ENCODE data around the gene KDM4C.

The KDM4C gene

GRCh38 chr9:6870149-6870548 is 112.4 kb downstream of the KDM4C start:
- DNase-seq (ENCODE audit: low read depth, low spot score) = no peak
- H3K36me3 ChIP-seq (ENCODE audit: insufficient read depth, low read length) = no peaks in the 10 kb centered on the region
- H3K9me3 ChIP-seq (ENCODE audit: low read depth, low read length) = no peaks in the 10 kb centered on the region
- H3K4me3 ChIP-seq = no peak overlapping the region
- no peak overlapping the region for H3K9ac ChIP-seq (ENCODE audit: insufficient read length)
- no peak overlapping the region for H3K27ac ChIP-seq
- TF ChIP-seq FOXP2 (optimal IDR thresholded peaks at IDR 0.05; ENCODE audit: control extremely low read depth, extremely low read length, insufficient read depth) (no peak), POLR2AphosphoS5 (IDR thresholded peaks at IDR 0.05; ENCODE audit: borderline replicate concordance, low read depth, low read length) (no peak), EZH2 (IDR thresholded peaks at IDR 0.05) (no peak)

DNA sequence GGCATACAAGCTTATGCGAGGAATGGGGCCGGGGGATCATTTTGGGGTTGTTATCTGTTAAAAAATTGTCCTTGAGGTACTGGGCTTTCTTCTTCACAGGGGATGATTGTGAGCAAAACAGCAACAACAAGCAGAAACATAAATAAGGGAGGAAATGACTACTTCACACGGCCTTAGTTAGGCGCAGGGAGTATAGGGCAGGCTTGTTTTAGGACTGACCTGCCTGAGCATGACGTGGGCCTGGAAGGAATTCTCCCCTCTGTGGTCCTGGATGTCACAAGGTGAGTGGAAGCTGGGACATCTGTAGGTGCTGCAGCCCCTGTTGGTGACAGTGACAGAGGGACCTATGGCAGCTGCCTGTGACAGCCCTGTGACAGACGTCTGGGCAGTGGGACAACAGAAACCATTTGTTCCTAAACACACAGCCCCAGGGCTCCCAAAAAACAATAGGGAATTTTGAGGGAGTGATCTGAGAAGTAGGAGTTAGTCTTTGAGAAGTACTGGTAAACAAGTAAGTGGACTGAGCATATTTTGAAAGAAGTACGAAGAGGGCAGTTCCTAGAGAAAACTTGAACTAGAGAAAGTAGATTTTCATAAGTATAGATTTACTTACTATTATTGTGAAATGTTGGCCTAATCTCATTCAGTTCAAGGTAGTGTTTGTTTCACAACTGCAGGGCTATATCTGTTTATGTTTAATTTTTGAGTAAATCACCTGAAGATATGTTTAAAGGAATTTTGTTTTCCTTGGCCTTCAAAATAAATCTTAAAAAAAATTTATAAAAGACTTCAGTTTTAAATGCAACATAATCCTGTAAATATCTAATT is 113.1 kb downstream of the KDM4C start:
- DNase-seq (ENCODE audit: low read depth, low spot score) = no peak
- Histone ChIP-seq H3K27ac (no peak overlapping the region), H3K4me3 (no peak overlapping the region)

DNA sequence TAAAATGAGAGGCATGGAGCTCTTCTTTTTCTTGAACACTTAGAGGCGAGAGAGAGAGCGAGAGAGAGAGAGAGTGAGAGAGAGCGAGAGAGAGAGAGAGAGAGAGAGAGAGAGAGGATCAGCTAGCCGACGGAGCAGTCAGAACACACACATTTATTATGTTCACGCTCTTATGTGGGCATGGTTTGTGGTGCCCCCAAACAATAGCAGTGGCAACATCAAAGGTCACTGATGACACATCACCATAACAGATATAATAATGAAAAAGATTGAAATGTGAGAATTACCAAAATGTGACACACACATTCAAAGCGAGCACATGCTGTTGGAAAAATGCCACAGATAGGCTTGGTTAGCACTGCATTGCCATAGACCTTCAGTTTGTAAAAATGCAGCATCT is 116.1 kb downstream of the KDM4C start:
- Histone ChIP-seq H3K9ac (ENCODE audit: insufficient read length) (no peak overlapping the region), H3K9me3 (ENCODE audit: low read depth, low read length) (no peaks in the 10 kb centered on the region), H3K27ac (no peak overlapping the region), H3K36me3 (ENCODE audit: insufficient read depth, low read length) (no peaks in the 10 kb centered on the region), H3K4me3 (no peak overlapping the region)
- no peak for TF ChIP-seq FOXP2 (optimal IDR thresholded peaks at IDR 0.05; ENCODE audit: control extremely low read depth, extremely low read length, insufficient read depth)
- TF ChIP-seq POLR2AphosphoS5 (IDR thresholded peaks at IDR 0.05; ENCODE audit: borderline replicate concordance, low read depth, low read length) = no peak
- no peak for DNase-seq (ENCODE audit: low read depth, low spot score)

More for the DNA sequence above, 113.1 kb downstream of the KDM4C start:
- TF ChIP-seq FOXP2 (optimal IDR thresholded peaks at IDR 0.05; ENCODE audit: control extremely low read depth, extremely low read length, insufficient read depth) (no peak), EZH2 (IDR thresholded peaks at IDR 0.05) (no peak), POLR2AphosphoS5 (IDR thresholded peaks at IDR 0.05; ENCODE audit: borderline replicate concordance, low read depth, low read length) (no peak)
- Histone ChIP-seq H3K36me3 (ENCODE audit: insufficient read depth, low read length) (no peaks in the 10 kb centered on the region), H3K9me3 (ENCODE audit: low read depth, low read length) (no peaks in the 10 kb centered on the region), H3K9ac (ENCODE audit: insufficient read length) (no peak overlapping the region)

DNA sequence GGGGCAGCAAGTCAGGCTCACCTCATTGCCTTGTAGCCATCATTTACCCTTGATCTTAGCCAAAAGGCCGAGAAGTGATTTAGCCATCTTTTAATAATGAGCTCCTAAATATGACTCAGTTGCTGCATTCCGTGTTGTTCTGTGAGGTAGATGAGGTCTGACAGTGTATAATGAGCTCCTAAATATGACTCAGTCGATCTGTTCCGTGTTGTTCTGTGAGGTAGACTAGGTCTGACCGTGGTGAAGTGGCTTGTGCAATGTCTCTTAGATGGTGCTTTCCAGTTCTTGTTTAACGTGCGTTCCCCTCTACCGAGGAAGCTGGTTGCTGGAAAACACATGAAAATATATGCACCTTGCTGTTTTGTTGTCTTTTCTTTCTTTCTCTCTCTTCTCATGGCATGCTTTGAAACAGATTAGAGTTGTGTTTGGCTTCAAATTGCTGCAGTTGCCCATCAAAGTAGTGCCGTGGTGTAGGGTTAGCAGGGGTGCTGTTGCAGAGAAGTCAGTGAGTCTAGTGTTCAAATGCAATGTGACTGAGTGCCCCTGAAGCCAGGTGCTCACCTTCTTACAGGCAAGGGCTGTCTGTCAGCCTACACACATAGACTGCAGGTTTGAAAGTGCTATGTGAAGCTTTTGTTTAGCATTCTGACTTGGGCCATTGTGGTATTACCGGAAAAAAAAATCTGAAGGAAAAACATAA is 118.6 kb downstream of the KDM4C start:
- Histone ChIP-seq H3K9me3 (ENCODE audit: low read depth, low read length) (no peaks in the 10 kb centered on the region), H3K27ac (no peak overlapping the region), H3K9ac (ENCODE audit: insufficient read length) (no peak overlapping the region), H3K36me3 (ENCODE audit: insufficient read depth, low read length) (no peaks in the 10 kb centered on the region), H3K4me3 (no peak overlapping the region)
- TF ChIP-seq POLR2AphosphoS5 (IDR thresholded peaks at IDR 0.05; ENCODE audit: borderline replicate concordance, low read depth, low read length) (no peak), EZH2 (IDR thresholded peaks at IDR 0.05) (no peak), FOXP2 (optimal IDR thresholded peaks at IDR 0.05; ENCODE audit: control extremely low read depth, extremely low read length, insufficient read depth) (no peak)
- no peak for DNase-seq (ENCODE audit: low read depth, low spot score)

DNA sequence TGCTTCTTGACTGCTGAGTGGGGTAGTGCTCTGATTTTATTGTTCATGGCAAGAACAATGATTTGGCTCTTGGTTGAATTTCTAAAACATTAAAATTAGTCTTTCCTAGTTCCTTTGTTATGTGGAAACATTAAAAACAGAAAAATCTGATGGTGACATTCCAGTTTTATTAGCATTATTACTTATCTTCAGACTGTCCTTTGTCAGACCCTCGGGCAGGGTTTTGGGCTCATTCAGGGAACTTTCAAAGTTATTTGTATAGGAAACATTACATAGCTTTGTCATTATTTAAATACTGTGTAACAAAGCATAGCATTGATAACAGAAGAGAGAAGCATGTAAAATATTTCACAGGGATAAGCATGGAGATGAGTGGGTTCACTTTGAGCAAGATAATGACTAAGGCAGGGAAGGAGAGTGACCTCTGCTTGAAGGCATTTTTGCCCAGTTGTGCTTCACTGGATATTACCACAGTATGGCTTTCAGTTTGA is 119.9 kb downstream of the KDM4C start:
- no peak for DNase-seq (ENCODE audit: low read depth, low spot score)
- no peaks in the 10 kb centered on the region for H3K9me3 ChIP-seq (ENCODE audit: low read depth, low read length)
- H3K27ac ChIP-seq = no peak overlapping the region

DNA sequence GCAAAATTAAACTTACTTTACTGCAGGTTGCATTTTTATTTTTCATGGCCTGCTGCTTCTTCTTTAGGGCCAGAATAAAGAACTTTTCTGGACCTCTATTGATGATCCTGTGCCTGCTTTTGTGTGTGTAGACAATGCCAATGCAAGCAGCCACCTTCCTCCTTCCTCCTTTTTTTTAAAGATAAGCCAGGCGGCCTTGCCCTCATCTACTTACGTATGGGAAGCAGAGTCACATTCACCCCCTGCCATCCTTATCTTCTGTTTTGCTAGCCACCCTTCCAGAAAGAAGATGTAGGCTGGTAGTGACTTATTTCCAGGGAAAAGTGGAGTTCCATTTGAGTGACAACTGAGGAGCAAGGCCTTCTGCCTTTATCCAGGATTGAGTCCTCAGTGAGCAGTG is 122.9 kb downstream of the KDM4C start:
- DNase-seq (ENCODE audit: low read depth, low spot score) = no peak
- Histone ChIP-seq H3K9me3 (ENCODE audit: low read depth, low read length) (no peaks in the 10 kb centered on the region), H3K9ac (ENCODE audit: insufficient read length) (no peak overlapping the region), H3K27ac (no peak overlapping the region), H3K36me3 (ENCODE audit: insufficient read depth, low read length) (no peaks in the 10 kb centered on the region), H3K4me3 (no peak overlapping the region)
- TF ChIP-seq POLR2AphosphoS5 (IDR thresholded peaks at IDR 0.05; ENCODE audit: borderline replicate concordance, low read depth, low read length) (no peak), EZH2 (IDR thresholded peaks at IDR 0.05) (no peak), FOXP2 (optimal IDR thresholded peaks at IDR 0.05; ENCODE audit: control extremely low read depth, extremely low read length, insufficient read depth) (no peak)

More for the DNA sequence above, 119.9 kb downstream of the KDM4C start:
- H3K36me3 ChIP-seq (ENCODE audit: insufficient read depth, low read length) = no peaks in the 10 kb centered on the region
- no peak overlapping the region for H3K4me3 ChIP-seq
- TF ChIP-seq POLR2AphosphoS5 (IDR thresholded peaks at IDR 0.05; ENCODE audit: borderline replicate concordance, low read depth, low read length) (no peak), FOXP2 (optimal IDR thresholded peaks at IDR 0.05; ENCODE audit: control extremely low read depth, extremely low read length, insufficient read depth) (no peak), EZH2 (IDR thresholded peaks at IDR 0.05) (no peak)
- H3K9ac ChIP-seq (ENCODE audit: insufficient read length) = no peak overlapping the region

DNA sequence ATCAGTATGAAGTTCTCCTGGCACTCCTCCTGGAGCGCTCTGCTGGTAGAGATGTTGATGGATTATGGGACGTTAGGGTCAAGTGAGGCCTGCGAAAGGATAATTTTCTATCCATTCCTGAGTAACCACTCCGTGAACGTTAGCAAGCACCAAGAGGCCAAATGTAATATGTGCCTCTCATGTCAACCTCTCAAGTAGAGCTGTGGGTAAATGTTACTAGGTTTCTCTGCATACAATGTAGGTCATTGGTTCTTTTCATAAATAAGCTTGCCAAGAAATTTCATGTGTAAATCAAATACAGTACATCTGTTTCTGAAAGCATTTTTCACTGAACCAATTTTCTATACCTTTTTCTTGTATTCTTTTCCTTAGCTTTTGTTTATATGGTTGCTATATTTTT is 126.3 kb downstream of the KDM4C start:
- no peak for TF ChIP-seq FOXP2 (optimal IDR thresholded peaks at IDR 0.05; ENCODE audit: control extremely low read depth, extremely low read length, insufficient read depth)
- TF ChIP-seq POLR2AphosphoS5 (IDR thresholded peaks at IDR 0.05; ENCODE audit: borderline replicate concordance, low read depth, low read length) = no peak
- TF ChIP-seq EZH2 (IDR thresholded peaks at IDR 0.05) = no peak

GRCh38 chr9:6884990-6885389 is 127.2 kb downstream of the KDM4C start:
- Histone ChIP-seq H3K4me3 (no peak overlapping the region), H3K9me3 (ENCODE audit: low read depth, low read length) (no peaks in the 10 kb centered on the region), H3K36me3 (ENCODE audit: insufficient read depth, low read length) (no peaks in the 10 kb centered on the region), H3K9ac (ENCODE audit: insufficient read length) (no peak overlapping the region), H3K27ac (no peak overlapping the region)
- no peak for TF ChIP-seq FOXP2 (optimal IDR thresholded peaks at IDR 0.05; ENCODE audit: control extremely low read depth, extremely low read length, insufficient read depth)
- TF ChIP-seq EZH2 (IDR thresholded peaks at IDR 0.05) = no peak
- TF ChIP-seq POLR2AphosphoS5 (IDR thresholded peaks at IDR 0.05; ENCODE audit: borderline replicate concordance, low read depth, low read length) = no peak
- no peak for DNase-seq (ENCODE audit: low read depth, low spot score)

More for the DNA sequence above, 126.3 kb downstream of the KDM4C start:
- H3K36me3 ChIP-seq (ENCODE audit: insufficient read depth, low read length) = no peaks in the 10 kb centered on the region
- no peak overlapping the region for H3K27ac ChIP-seq
- no peaks in the 10 kb centered on the region for H3K9me3 ChIP-seq (ENCODE audit: low read depth, low read length)
- no peak overlapping the region for H3K9ac ChIP-seq (ENCODE audit: insufficient read length)
- no peak overlapping the region for H3K4me3 ChIP-seq
- DNase-seq (ENCODE audit: low read depth, low spot score) = no peak

Data from SK-N-MC (cell line).